ENCODE data around the gene GAST. TPM values are rescaled to one million over a fixed set of nuclear protein-coding genes. Genes with fewer than 3 reads are reported as not detected.
A peak's percentile ranks its signal among the peaks of the same experiment; 100 is the strongest.

The GAST gene
- total and polyA plus RNA-seq, 9 of the 15 experiments (the other 6 are each of a cell fraction or from before 2014, with no cell fraction given) = not detected

GRCh38 chr17:41678907-41679739, 33.0 kb upstream of the GAST start (continued):
- TF ChIP-seq SP1 (CRISPR knock-in tag; IDR thresholded peaks at IDR 0.05) (0 out of 2 replicates have a peak, but pooled peaks have one; percentile 6), BHLHE40 (IDR thresholded peaks at IDR 0.05; ENCODE audit: low read length) (peak; percentile 59), SMAD1 (IDR thresholded peaks at IDR 0.05; ENCODE audit: low read depth, low read length, partially characterized antibody) (no peak), ZNF75A (CRISPR knock-in tag; IDR thresholded peaks at IDR 0.05) (no peak), RAD21 (CRISPR knock-in tag; conservative IDR thresholded peaks at IDR 0.05 in 1 of 2, IDR thresholded peaks at IDR 0.05 in 1 of 2) (peak; percentile 45 to 67; a peak in 3 of 4 replicates), SMARCC2 (IDR thresholded peaks at IDR 0.05; ENCODE audit: low read depth) (0 out of 2 replicates have a peak, but pooled peaks have one; percentile 71), LCOR (CRISPR knock-in tag; IDR thresholded peaks at IDR 0.05) (no peak), HDAC3 (IDR thresholded peaks at IDR 0.05; ENCODE audit: borderline replicate concordance, partially characterized antibody) (peak; percentile 65), KDM2B (CRISPR knock-in tag; IDR thresholded peaks at IDR 0.05) (no peak), HSF4 (CRISPR knock-in tag; IDR thresholded peaks at IDR 0.05; ENCODE audit: borderline replicate concordance) (no peak), ZNF785 (CRISPR knock-in tag; IDR thresholded peaks at IDR 0.05) (no peak), ATF1 (CRISPR knock-in tag; IDR thresholded peaks at IDR 0.05) (no peak), ATF1 (tag; IDR thresholded peaks at IDR 0.05) (peak; percentile 73), SMAD3 (CRISPR knock-in tag; conservative IDR thresholded peaks at IDR 0.05) (0 out of 2 replicates have a peak, but pooled peaks have one; percentile 12), SAP30 (IDR thresholded peaks at IDR 0.05; ENCODE audit: borderline replicate concordance, insufficient read depth, low read depth, low read length, poor library complexity, severe bottlenecking) (no peak), HMG20A (CRISPR knock-in tag; conservative IDR thresholded peaks at IDR 0.05) (no peak), CEBPG (CRISPR knock-in tag; IDR thresholded peaks at IDR 0.05) (no peak), CEBPG (tag; conservative IDR thresholded peaks at IDR 0.05 in 1 of 2, IDR thresholded peaks at IDR 0.05 in 1 of 2) (0 out of 4 replicates have a peak, but pooled peaks of 1 of the 2 experiments have one; percentile 6), LEF1 (IDR thresholded peaks at IDR 0.05) (peak; percentile 92), FOXK2 (conservative IDR thresholded peaks at IDR 0.05 in 1 of 2, IDR thresholded peaks at IDR 0.05 in 1 of 2; ENCODE audit: low read depth in 2 of 2) (peak; percentile 13 to 29; a peak in 2 of 4 replicates), MAFK (IDR thresholded peaks at IDR 0.05; ENCODE audit: low read length) (peak; percentile 55), MYNN (IDR thresholded peaks at IDR 0.05) (peak; percentile 19; the same call in 1 of the 2 replicates), MYNN (CRISPR knock-in tag; IDR thresholded peaks at IDR 0.05) (no peak), PHB2 (IDR thresholded peaks at IDR 0.05; ENCODE audit: low read depth) (0 out of 2 replicates have a peak, but pooled peaks have one; percentile 10), SUPT5H (IDR thresholded peaks at IDR 0.05) (no peak)
- TF ChIP-seq, protein P1, sequence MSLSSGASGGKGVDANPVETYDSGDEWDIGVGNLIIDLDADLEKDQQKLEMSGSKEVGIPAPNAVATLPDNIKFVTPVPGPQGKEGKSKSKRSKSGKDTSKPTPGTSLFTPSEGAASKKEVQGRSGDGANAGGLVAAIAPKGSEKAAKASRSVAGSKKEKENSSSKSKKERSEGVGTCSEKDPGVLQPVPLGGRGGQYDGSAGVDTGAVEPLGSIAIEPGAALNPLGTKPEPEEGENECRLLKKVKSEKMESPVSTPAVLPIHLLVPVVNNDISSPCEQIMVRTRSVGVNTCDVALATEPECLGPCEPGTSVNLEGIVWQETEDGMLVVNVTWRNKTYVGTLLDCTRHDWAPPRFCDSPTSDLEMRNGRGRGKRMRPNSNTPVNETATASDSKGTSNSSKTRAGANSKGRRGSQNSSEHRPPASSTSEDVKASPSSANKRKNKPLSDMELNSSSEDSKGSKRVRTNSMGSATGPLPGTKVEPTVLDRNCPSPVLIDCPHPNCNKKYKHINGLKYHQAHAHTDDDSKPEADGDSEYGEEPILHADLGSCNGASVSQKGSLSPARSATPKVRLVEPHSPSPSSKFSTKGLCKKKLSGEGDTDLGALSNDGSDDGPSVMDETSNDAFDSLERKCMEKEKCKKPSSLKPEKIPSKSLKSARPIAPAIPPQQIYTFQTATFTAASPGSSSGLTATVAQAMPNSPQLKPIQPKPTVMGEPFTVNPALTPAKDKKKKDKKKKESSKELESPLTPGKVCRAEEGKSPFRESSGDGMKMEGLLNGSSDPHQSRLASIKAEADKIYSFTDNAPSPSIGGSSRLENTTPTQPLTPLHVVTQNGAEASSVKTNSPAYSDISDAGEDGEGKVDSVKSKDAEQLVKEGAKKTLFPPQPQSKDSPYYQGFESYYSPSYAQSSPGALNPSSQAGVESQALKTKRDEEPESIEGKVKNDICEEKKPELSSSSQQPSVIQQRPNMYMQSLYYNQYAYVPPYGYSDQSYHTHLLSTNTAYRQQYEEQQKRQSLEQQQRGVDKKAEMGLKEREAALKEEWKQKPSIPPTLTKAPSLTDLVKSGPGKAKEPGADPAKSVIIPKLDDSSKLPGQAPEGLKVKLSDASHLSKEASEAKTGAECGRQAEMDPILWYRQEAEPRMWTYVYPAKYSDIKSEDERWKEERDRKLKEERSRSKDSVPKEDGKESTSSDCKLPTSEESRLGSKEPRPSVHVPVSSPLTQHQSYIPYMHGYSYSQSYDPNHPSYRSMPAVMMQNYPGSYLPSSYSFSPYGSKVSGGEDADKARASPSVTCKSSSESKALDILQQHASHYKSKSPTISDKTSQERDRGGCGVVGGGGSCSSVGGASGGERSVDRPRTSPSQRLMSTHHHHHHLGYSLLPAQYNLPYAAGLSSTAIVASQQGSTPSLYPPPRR (CRISPR knock-in tag; IDR thresholded peaks at IDR 0.05; ENCODE audit: borderline replicate concordance) = no peak
